Brain pericyte (primary cell): ENCODE data around the gene PLAAT5.
A peak's percentile ranks its signal among the peaks of the same experiment; 100 is the strongest.
"Not testable (repeated sequence)": the region's sequence is repeated elsewhere in the genome, so short reads cannot be mapped to it uniquely, and the experiment has no call there.

Experiments used
- DNase-seq: peaks from one replicate; pipeline ENCODE4 v3.0.0-alpha.2; 2012; ENCODE audit warnings: low read depth, low spot score

The PLAAT5 gene

GRCh38 chr11:63490551-63491239, at the start of gene PLAAT5:
Gene PLAAT5, minus strand, starts transcription at chr11:63491167. Its CDS starts 133 bp downstream, at chr11:63491034.
- DNase-seq = no peak

GRCh38 chr11:63537293-63538101, 46.5 kb upstream of the PLAAT5 start:
- DNase-seq = peak; percentile 86

- DNase-seq = peak; percentile 18
Measured at GRCh38 chr11:63536669-63537292, 45.8 kb upstream of the PLAAT5 start, which contains the start of gene PLAAT4. Gene PLAAT4, plus strand, starts transcription at chr11:63536808. Its CDS starts 61 bp downstream, at chr11:63536869.

- no peak for DNase-seq
Measured at GRCh38 chr11:63535734-63536133, 44.8 kb upstream of the PLAAT5 start.

- DNase-seq = no peak
Measured at GRCh38 chr11:63534895-63535461, 44.0 kb upstream of the PLAAT5 start.

GRCh38 chr11:63534076-63534475, 43.1 kb upstream of the PLAAT5 start:
- no peak for DNase-seq

GRCh38 chr11:63532799-63533475, 42.0 kb upstream of the PLAAT5 start:
- DNase-seq = no peak

- DNase-seq = no peak
Measured at GRCh38 chr11:63532117-63532516, 41.1 kb upstream of the PLAAT5 start.

GRCh38 chr11:63531074-63531792, 40.3 kb upstream of the PLAAT5 start:
- DNase-seq = peak; percentile 42

GRCh38 chr11:63530021-63530420, 39.1 kb upstream of the PLAAT5 start:
- DNase-seq = no peak

GRCh38 chr11:63529373-63529772, 38.4 kb upstream of the PLAAT5 start:
- not testable (repeated sequence) for DNase-seq

- not testable (repeated sequence) for DNase-seq
Measured at GRCh38 chr11:63528729-63529278, 37.8 kb upstream of the PLAAT5 start.

- not testable (repeated sequence) for DNase-seq
Measured at GRCh38 chr11:63528156-63528555, 37.2 kb upstream of the PLAAT5 start.

- DNase-seq = no peak
Measured at GRCh38 chr11:63527667-63528066, 36.7 kb upstream of the PLAAT5 start.

- DNase-seq = no peak
Measured at GRCh38 chr11:63523151-63523550, 32.2 kb upstream of the PLAAT5 start.

- no peak for DNase-seq
Measured at GRCh38 chr11:63521896-63522295, 30.9 kb upstream of the PLAAT5 start.

- DNase-seq = no peak
Measured at GRCh38 chr11:63520606-63521170, 29.7 kb upstream of the PLAAT5 start.

GRCh38 chr11:63518548-63518947, 27.6 kb upstream of the PLAAT5 start:
- DNase-seq = peak; percentile 76

- DNase-seq = no peak
Measured at GRCh38 chr11:63517156-63517555, 26.2 kb upstream of the PLAAT5 start.

GRCh38 chr11:63516109-63516508, 25.1 kb upstream of the PLAAT5 start:
- DNase-seq = no peak
